Measurements from ENCODE around the gene PTPRD.
A peak's percentile ranks its signal among the peaks of the same experiment; 100 is the strongest.

The PTPRD gene

DNA sequence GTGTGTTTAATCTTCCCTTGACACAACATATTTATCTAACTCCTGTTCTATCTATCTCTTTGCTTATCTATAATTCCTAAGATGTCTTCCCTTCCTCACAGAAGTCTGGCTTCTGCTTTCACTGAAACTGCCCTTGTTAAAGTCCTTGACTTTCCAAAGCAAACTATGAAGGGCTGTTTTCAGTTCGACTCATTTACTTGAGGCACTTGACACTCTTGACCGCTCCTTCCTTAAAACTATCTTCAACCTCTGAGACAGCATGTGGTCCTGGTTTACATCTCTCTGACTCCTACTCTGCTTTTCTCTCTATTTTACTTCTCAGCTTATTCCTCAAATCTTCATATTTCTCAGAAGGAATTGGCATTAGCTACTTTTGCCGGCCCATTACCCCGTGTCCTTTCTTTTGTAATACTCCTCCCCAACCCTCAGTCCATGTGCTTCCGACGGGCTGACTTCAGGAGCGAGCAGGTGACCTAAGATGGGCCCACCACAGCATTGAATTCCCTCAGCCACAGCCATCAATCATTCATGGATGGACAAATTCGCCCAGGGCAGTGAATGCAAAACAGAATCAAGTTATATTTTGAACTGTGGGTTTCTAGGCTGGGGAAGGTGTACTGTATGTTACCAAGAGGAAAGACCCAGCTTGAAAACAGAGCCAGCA lies 1089.2 kb downstream of the PTPRD start:
- no peak for DNase-seq (ENCODE audit: low read depth)
- in situ Hi-C loops (cut with HindIII; ENCODE audit: low sequenced_read_pairs) = no loop called here
- no peak overlapping the region for H3K4me3 ChIP-seq (ENCODE audit: low read depth, low read length)
- TF ChIP-seq, protein P1, sequence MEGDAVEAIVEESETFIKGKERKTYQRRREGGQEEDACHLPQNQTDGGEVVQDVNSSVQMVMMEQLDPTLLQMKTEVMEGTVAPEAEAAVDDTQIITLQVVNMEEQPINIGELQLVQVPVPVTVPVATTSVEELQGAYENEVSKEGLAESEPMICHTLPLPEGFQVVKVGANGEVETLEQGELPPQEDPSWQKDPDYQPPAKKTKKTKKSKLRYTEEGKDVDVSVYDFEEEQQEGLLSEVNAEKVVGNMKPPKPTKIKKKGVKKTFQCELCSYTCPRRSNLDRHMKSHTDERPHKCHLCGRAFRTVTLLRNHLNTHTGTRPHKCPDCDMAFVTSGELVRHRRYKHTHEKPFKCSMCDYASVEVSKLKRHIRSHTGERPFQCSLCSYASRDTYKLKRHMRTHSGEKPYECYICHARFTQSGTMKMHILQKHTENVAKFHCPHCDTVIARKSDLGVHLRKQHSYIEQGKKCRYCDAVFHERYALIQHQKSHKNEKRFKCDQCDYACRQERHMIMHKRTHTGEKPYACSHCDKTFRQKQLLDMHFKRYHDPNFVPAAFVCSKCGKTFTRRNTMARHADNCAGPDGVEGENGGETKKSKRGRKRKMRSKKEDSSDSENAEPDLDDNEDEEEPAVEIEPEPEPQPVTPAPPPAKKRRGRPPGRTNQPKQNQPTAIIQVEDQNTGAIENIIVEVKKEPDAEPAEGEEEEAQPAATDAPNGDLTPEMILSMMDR (IDR thresholded peaks at IDR 0.05; ENCODE audit: low read depth, low read length, missing control alignments) = no peak

DNA sequence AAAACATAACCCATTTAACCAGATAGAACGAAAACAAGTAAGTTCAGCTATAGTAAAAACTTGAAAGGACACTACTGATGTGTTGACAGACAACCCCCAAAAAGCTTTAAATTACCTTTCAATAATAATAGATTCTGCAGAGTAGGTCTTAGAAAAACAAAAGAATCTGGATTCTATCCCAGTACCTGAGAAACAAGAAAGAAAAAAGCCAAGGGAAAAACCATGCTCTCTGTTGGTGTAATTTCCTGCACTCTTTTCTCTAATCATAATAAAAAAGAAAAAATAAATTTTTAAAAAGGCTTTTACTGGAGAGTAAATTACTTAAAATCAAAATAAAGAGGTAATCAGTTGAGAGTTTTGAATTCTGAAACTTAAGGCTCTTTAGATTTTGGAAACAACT lies 1090.4 kb downstream of the PTPRD start:
- no peak for DNase-seq (ENCODE audit: low read depth)
- H3K4me3 ChIP-seq (ENCODE audit: low read depth, low read length) = no peak overlapping the region
- in situ Hi-C loops (cut with HindIII; ENCODE audit: low sequenced_read_pairs) = no loop called here
- TF ChIP-seq, protein P1 (IDR thresholded peaks at IDR 0.05; ENCODE audit: low read depth, low read length, missing control alignments) = no peak

DNA sequence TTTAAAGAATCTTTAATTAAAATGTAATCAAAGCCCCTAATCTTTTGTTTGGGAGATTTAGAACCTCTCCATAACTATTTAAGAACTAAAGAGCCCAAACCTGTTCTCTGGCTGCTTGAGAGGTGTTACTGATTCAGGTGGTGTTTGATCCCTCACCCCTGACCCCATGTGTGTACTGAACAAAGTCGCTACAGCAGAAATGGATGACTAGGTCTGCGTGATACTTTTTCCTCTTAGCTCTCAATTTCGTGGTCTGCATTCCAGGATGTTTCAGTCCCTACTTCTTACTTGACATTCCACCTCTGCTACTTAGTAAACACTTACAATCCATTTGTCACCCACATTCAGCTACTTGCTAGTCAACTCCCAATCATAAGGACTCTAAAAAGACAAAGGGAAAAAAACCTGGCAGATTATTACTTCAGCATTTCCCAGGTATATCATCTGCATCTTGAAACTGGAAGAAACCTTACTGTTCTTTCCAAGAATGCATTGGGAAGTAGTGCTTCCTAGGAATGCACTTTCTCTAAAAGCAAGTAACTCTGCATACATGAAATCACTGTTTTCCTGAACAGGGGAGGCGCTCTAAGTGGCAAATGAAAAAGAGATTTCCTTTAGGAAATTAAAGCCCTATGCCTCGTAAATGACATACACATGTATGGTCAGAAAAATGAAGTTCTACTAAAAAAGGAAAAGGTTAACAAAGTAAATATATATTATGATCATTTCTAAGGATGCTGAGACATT lies 1091.6 kb downstream of the PTPRD start:
- in situ Hi-C loops (cut with HindIII; ENCODE audit: low sequenced_read_pairs) = no loop called here
- H3K4me3 ChIP-seq (ENCODE audit: low read depth, low read length) = no peak overlapping the region
- TF ChIP-seq, protein P1 (IDR thresholded peaks at IDR 0.05; ENCODE audit: low read depth, low read length, missing control alignments) = no peak
- no peak for DNase-seq (ENCODE audit: low read depth)

DNA sequence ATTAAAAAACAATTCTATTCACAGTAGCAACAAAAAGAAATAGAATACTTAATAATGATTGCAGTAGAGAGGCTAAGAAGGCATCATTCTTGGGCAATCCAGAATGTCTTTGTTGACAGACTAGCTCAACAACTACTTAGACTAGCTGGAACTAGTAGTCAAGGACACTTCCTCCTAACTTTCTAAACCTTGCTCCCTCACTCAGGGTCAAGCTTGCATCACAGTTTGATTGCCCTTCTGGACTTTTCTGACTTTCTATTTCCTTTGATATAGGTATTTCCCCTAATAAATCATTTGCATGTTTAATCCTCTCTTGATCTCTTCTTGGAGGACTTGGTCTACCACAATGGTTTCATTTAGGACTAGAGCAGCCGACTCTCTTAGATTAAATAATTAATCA lies 1107.9 kb downstream of the PTPRD start:
- DNase-seq (ENCODE audit: low read depth) = no peak
- TF ChIP-seq, protein P1 (IDR thresholded peaks at IDR 0.05; ENCODE audit: low read depth, low read length, missing control alignments) = no peak
- no peak overlapping the region for H3K4me3 ChIP-seq (ENCODE audit: low read depth, low read length)
- in situ Hi-C loops (cut with HindIII; ENCODE audit: low sequenced_read_pairs) = no loop called here

DNA sequence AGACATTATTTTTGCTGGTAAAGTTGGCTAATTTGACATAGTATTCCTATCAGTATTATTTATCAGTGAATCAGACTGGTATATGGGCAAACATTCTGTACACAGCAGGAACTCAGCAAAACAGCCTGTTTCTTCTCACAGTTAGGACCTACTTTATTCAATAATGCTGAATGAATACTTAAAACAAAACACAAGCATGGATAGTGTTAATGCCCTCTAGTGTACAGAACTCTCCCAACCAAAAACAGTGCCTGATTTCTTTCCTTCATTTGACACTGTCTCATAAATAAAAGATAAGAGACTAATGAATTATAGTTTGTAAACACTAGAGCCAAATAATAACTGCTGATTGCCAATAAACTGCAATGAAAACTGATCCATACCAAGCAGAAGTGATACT lies 1113.3 kb downstream of the PTPRD start:
- TF ChIP-seq, protein P1 (IDR thresholded peaks at IDR 0.05; ENCODE audit: low read depth, low read length, missing control alignments) = peak; percentile 2
- no peak overlapping the region for H3K4me3 ChIP-seq (ENCODE audit: low read depth, low read length)
- no peak for DNase-seq (ENCODE audit: low read depth)
- in situ Hi-C loops (cut with HindIII; ENCODE audit: low sequenced_read_pairs) = no loop called here

DNA sequence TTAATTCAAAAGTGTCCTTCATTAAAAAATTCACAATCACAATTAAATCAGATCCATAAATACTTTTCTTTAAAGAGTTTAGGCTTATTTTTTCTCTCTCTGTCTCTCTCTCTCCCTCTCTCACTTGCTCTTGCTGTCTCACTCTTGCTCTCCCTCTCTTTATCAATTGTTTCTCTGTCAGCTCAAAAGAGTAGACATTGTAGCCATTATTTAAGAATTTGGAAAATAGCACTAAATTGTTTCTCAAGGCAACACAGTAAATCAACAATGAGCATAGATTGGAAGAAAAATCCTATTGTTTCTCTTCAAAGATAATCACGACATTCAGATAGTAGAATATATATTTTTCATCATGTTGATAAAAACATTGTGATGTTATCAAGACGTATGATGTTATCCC lies 1114.0 kb downstream of the PTPRD start:
- in situ Hi-C loops (cut with HindIII; ENCODE audit: low sequenced_read_pairs) = no loop called here
- TF ChIP-seq, protein P1 (IDR thresholded peaks at IDR 0.05; ENCODE audit: low read depth, low read length, missing control alignments) = no peak
- DNase-seq (ENCODE audit: low read depth) = no peak
- no peak overlapping the region for H3K4me3 ChIP-seq (ENCODE audit: low read depth, low read length)
